CD14-positive monocyte (primary cell): ENCODE results near the gene SMURF1. TPM values are rescaled to one million over a fixed set of nuclear protein-coding genes. Genes with fewer than 3 reads are reported as not detected.

Experiments used
- DNase-seq, 3 donors: peaks; one replicate each; pipeline ENCODE4 v3.0.0-alpha.2; 2011 to 2022
- H2AFZ ChIP-seq: 2 replicates; pipeline ENCODE4 v1.6.0; 2012; ENCODE audit warnings: mild to moderate bottlenecking, low read depth, low read length, inconsistent platforms; ENCODE audit not compliant: insufficient read depth, poor library complexity, severe bottlenecking
- H3K27ac ChIP-seq, 2 donors: 1 replicate in 1 of 2; 2 replicates in 1 of 2; pipeline ENCODE4 v1.5.1; 2012 to 2013; ENCODE audit warnings: low read length in 2 of 2, control low read depth in 1 of 2, inconsistent platforms in 1 of 2, low read depth in 1 of 2, mild to moderate bottlenecking in 1 of 2
- H3K27me3 ChIP-seq, 2 donors: one replicate each; pipeline versions ENCODE4 v1.6.0 to v1.6.1; 2011 to 2013; ENCODE audit warnings: low read length in 2 of 2; ENCODE audit not compliant: control insufficient read depth in 2 of 2, insufficient read depth in 2 of 2
- H3K36me3 ChIP-seq, 2 donors: replicated peaks in 1 of 2; 1 replicate in 1 of 2; 2 replicates in 1 of 2; pipeline versions ENCODE4 v1.5.1 to v1.6.1; 2012 to 2013; ENCODE audit warnings: low read length in 2 of 2, control low read depth in 1 of 2, inconsistent platforms in 1 of 2, mild to moderate bottlenecking in 1 of 2; ENCODE audit not compliant: insufficient read depth in 2 of 2, control insufficient read depth in 1 of 2
- H3K4me1 ChIP-seq, 2 donors: 1 replicate in 1 of 2; 2 replicates in 1 of 2; pipeline versions ENCODE4 v1.5.1 to v1.6.1; 2012 to 2013; ENCODE audit warnings: low read length in 2 of 2, control low read depth in 1 of 2, inconsistent platforms in 1 of 2, mild to moderate bottlenecking in 1 of 2, moderate library complexity in 1 of 2; ENCODE audit not compliant: insufficient read depth in 2 of 2, control insufficient read depth in 1 of 2
- H3K4me2 ChIP-seq: replicated peaks from 2 replicates; pipeline ENCODE3; 2012; ENCODE audit warnings: low read length, moderate library complexity, mild to moderate bottlenecking; ENCODE audit not compliant: poor library complexity, severe bottlenecking; ENCODE audit errors: extremely low read depth
- H3K4me3 ChIP-seq, 3 experiments: fragments of 200-600 bp in 1 of 3; sonication (generic) in 1 of 3; replicated peaks in 1 of 3; 1 replicate in 2 of 3; 2 replicates in 1 of 3; pipeline ENCODE4 v1.5.1; 2011 to 2013; ENCODE audit warnings: low read length in 3 of 3, mild to moderate bottlenecking in 3 of 3, control low read depth in 2 of 3, low read depth in 2 of 3, inconsistent platforms in 1 of 3, moderate library complexity in 1 of 3
- H3K79me2 ChIP-seq: 2 replicates; pipeline ENCODE4 v1.6.0; 2012; ENCODE audit warnings: mild to moderate bottlenecking, control low read depth, inconsistent platforms, low read length, moderate library complexity; ENCODE audit not compliant: insufficient read depth
- H3K9ac ChIP-seq: 2 replicates; pipeline ENCODE4 v1.6.0; 2017; ENCODE audit warnings: low read length, mild to moderate bottlenecking; ENCODE audit not compliant: insufficient read depth, poor library complexity, severe bottlenecking
- H3K9me3 ChIP-seq, 2 donors: replicated peaks in 1 of 2; 1 replicate in 1 of 2; 2 replicates in 1 of 2; pipeline versions ENCODE4 v1.5.1 to v1.6.1; 2012 to 2013; ENCODE audit warnings: low read length in 2 of 2, control low read depth in 1 of 2; ENCODE audit not compliant: control insufficient read depth in 1 of 2, insufficient read depth in 1 of 2
- H4K20me1 ChIP-seq: 2 replicates; pipeline ENCODE4 v1.6.0; 2012; ENCODE audit warnings: mild to moderate bottlenecking, low read length, control low read depth, moderate library complexity; ENCODE audit not compliant: insufficient read depth
- H3K27ac Mint-ChIP-seq, 7 donors: one replicate each; pipeline ENCODE4 v1.8.0; 2020; ENCODE audit warnings: mild to moderate bottlenecking in 7 of 7, mixed read lengths in 7 of 7, moderate library complexity in 6 of 7, inconsistent platforms in 2 of 7
- H3K27me3 Mint-ChIP-seq, 3 donors: one replicate each; pipeline ENCODE4 v1.8.0; 2021 to 2022; ENCODE audit warnings: low read depth in 3 of 3, mild to moderate bottlenecking in 3 of 3, mixed read lengths in 3 of 3, moderate library complexity in 3 of 3, inconsistent platforms in 1 of 3
- H3K36me3 Mint-ChIP-seq, 2 donors: one replicate each; pipeline ENCODE4 v1.8.0; 2020; ENCODE audit warnings: mixed read lengths in 2 of 2, inconsistent platforms in 1 of 2, mild to moderate bottlenecking in 1 of 2
- H3K4me1 Mint-ChIP-seq: one replicate; pipeline ENCODE4 v1.8.0; 2020; ENCODE audit warnings: mild to moderate bottlenecking, mixed read lengths
- H3K4me3 Mint-ChIP-seq, 2 donors: one replicate each; pipeline ENCODE4 v1.8.0; 2020; ENCODE audit warnings: mild to moderate bottlenecking in 2 of 2, mixed read lengths in 2 of 2, moderate library complexity in 1 of 2
- H3K9me3 Mint-ChIP-seq, 7 donors: one replicate each; pipeline ENCODE4 v1.8.0; 2020 to 2022; ENCODE audit warnings: mixed read lengths in 7 of 7, mild to moderate bottlenecking in 6 of 7, moderate library complexity in 6 of 7, inconsistent platforms in 2 of 7
- CTCF ChIP-seq: fragments of 200-600 bp; IDR thresholded peaks from one replicate; pipeline ENCODE4 v1.8.0; 2022; ENCODE audit warnings: antibody characterized with exemption, mild to moderate bottlenecking
- WGBS: methylation state at CpG from one replicate; pipeline ENCODE4 v1.1.5; 2013; ENCODE audit warnings: missing lambda C conversion rate; ENCODE audit not compliant: insufficient coverage; 5-methylcytosine and 5-hydroxymethylcytosine counted together
- intact Hi-C, 2 donors: fragments of 100-400 bp; cut with micrococcal nuclease; formaldehyde crosslinking; loops; one replicate each; pipeline versions ENCODE4 v1.15.0 to v1.15.1; 2023
- polyA plus RNA-seq, 3 donors: library from polyadenylated mRNA; depleted of rRNA in 1 of 3; unstranded in 2 of 3; stranded (reverse) in 1 of 3; fragments of 300-500 nt in 2 of 3; fragments of >200 nt in 1 of 3; fragmentation: Illumina TruSeq in 2 of 3; gene quantifications; 1 replicate in 2 of 3; 2 replicates in 1 of 3; pipeline ENCODE4 v1.2.3, GENCODE V29; 2012 to 2021

SMURF1 gene
- polyA plus RNA-seq, 3 donors: 0.48 to 15.8 (median 1.6) TPM

GRCh38 chr7:99128076-99128950 is 15.6 kb downstream of the SMURF1 start:
- WGBS: 100% methylated on average over 2 of the region's 11 CpGs
- peaks cover 100% of the 10 kb centered on the region for H4K20me1 ChIP-seq
- H3K9ac ChIP-seq: no peak overlapping the region
- TF ChIP-seq CTCF: no peak
- DNase-seq: no peak
- Mint-ChIP-seq H3K4me3 (no peak overlapping the region), H3K27ac (no peak overlapping the region), H3K9me3 (no peaks in the 10 kb centered on the region), H3K36me3 (no peaks in the 10 kb centered on the region), H3K27me3 (no peaks in the 10 kb centered on the region), H3K4me1 (peaks cover 54% of the 10 kb centered on the region)
- H3K4me3 ChIP-seq: no peak overlapping the region
- H2AFZ ChIP-seq: no peak overlapping the region
- no peaks in the 10 kb centered on the region for H3K27me3 ChIP-seq
- H3K4me1 ChIP-seq: peaks cover 22 to 30% of the 10 kb centered on the region in 2 donors
- H3K27ac ChIP-seq: no peak overlapping the region
- H3K9me3 ChIP-seq: no peaks in the 10 kb centered on the region
- H3K4me2 ChIP-seq: no peak overlapping the region
- no peaks in the 10 kb centered on the region for H3K36me3 ChIP-seq
- intact Hi-C loops: no loop called here
- H3K79me2 ChIP-seq: peaks cover 99% of the 10 kb centered on the region

DNA sequence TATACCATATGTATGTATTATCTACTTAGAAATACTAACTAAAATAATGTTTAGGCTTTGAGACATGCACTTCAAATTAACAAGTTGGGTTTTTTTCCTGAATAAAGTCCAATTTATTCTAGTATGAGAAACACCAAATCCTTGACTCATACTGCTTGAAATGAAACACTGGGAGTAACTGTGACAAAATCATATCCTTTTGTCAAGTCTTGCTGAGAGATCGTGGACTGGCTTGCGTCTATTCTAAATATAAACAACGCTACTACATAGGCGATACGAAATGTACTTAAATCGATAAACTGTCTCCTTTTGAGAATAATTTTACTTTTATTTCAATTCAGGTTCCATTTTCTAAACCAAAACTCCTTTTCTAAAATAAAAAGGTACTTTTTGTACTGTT is 16.3 kb downstream of the SMURF1 start:
- Histone ChIP-seq H3K79me2 (peaks cover 99% of the 10 kb centered on the region), H3K9ac (no peak overlapping the region), H3K27ac (no peak overlapping the region), H3K4me2 (no peak overlapping the region), H3K27me3 (no peaks in the 10 kb centered on the region), H4K20me1 (peaks cover 100% of the 10 kb centered on the region), H2AFZ (no peak overlapping the region), H3K36me3 (no peaks in the 10 kb centered on the region), H3K9me3 (no peaks in the 10 kb centered on the region), H3K4me1 (peaks cover 26 to 33% of the 10 kb centered on the region in 2 donors), H3K4me3 (no peak overlapping the region)
- no peak overlapping the region for H3K4me3 Mint-ChIP-seq
- no peak overlapping the region for H3K27ac Mint-ChIP-seq
- no peaks in the 10 kb centered on the region for H3K36me3 Mint-ChIP-seq
- no CpG with 5 or more reads among the region's 6 CpGs for WGBS
- peaks cover 52% of the 10 kb centered on the region for H3K4me1 Mint-ChIP-seq
- DNase-seq: no peak
- intact Hi-C loops: no loop called here
- TF ChIP-seq CTCF: no peak
- no peaks in the 10 kb centered on the region for H3K27me3 Mint-ChIP-seq
- H3K9me3 Mint-ChIP-seq: no peaks in the 10 kb centered on the region
